Panc1 (cell line): ENCODE data around the gene CCNI.

Experiments used
- CTCF ChIP-seq: fragments of 450-650 bp; IDR thresholded peaks from 2 replicates; pipeline ENCODE4 v1.5.1; 2017; ENCODE audit warnings: mild to moderate bottlenecking
- POLR2AphosphoS5 ChIP-seq: IDR thresholded peaks from 2 replicates; pipeline ENCODE4 v1.6.1; 2012; ENCODE audit warnings: mild to moderate bottlenecking, low read depth, low read length, moderate library complexity
- REST ChIP-seq, 2 experiments: IDR thresholded peaks; 2 replicates each; pipeline ENCODE4 v1.6.1; 2011 to 2012; ENCODE audit warnings: low read depth in 2 of 2, control low read depth in 1 of 2, low read length in 1 of 2, mild to moderate bottlenecking in 1 of 2, moderate library complexity in 1 of 2; ENCODE audit not compliant: insufficient read depth in 1 of 2
- TCF7L2 ChIP-seq: IDR thresholded peaks from 2 replicates; pipeline ENCODE4 v1.6.1; 2011; ENCODE audit warnings: mild to moderate bottlenecking, low read depth, low read length, inconsistent platforms

- TF ChIP-seq CTCF (no peak), TCF7L2 (no peak), POLR2AphosphoS5 (no peak), REST (IDR thresholded peaks at IDR 0.05; ENCODE audit: insufficient read depth in 1 of 2, low read depth in 2 of 2, low read length in 1 of 2) (no peak)
Measured at GRCh38 chr4:76997532-76997931, 78.3 kb downstream of the CCNI start.
